ENCODE measurements around the gene ITGA8.

The ITGA8 gene

DNA sequence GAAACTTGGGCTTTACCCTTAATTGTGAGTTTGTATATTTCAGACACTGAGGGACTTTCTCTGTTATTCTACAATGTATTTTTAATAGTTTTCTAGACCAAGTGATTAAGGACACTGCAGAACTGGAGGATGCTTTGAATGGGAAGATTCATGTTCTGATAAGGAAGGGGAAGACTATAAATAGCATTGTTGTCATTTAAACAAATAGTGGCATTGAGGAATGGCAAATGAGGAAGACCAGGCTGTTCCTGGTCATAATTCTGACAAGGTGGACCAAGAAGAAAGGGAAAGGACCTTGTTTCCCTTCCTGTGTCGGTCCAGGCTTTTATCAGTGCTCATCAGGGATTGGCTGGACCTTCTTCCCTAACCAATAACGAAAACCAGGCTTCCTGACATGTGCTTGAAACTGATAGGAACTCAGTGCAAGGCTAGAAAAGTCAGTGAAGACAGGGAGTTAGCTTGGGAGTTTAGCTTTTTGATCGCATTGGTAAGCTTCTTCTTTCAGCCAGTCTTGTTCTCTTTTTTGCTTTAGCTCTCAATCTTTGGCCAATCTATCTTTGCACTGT lies 116.2 kb downstream of the ITGA8 start:
- in situ Hi-C loops (cut with MboI; ENCODE audit: low pct_unique_long_range_greater_than_20kb, low sequenced_read_pairs, unreplicated experiment) = no loop called here
- no peak for DNase-seq (ENCODE audit: low spot score)
- no peak for TF ChIP-seq CTCF (IDR thresholded peaks at IDR 0.05; ENCODE audit: extremely low read depth, insufficient read depth, missing control alignments)

DNA sequence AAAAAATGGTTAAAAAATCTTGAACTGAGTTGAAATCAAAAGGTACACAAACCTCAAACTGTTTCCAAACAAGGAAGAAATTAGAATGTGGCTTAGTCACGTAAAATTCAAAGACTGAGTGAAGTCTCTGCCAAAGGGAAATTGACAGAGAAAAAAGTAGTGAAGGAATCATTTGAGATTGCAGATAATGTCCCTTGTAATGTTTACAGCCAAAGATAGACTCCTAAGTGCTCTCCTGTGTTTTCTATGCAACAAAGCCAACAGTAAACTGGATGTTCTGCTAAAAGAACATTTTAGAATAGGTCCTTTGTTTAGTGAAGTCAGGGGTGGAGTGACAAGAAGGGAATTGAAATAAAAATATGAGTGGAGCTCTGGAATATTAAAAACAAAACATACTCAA lies 117.9 kb downstream of the ITGA8 start:
- TF ChIP-seq CTCF (IDR thresholded peaks at IDR 0.05; ENCODE audit: extremely low read depth, insufficient read depth, missing control alignments) = no peak
- DNase-seq (ENCODE audit: low spot score) = no peak
- in situ Hi-C loops (cut with MboI; ENCODE audit: low pct_unique_long_range_greater_than_20kb, low sequenced_read_pairs, unreplicated experiment) = no loop called here

DNA sequence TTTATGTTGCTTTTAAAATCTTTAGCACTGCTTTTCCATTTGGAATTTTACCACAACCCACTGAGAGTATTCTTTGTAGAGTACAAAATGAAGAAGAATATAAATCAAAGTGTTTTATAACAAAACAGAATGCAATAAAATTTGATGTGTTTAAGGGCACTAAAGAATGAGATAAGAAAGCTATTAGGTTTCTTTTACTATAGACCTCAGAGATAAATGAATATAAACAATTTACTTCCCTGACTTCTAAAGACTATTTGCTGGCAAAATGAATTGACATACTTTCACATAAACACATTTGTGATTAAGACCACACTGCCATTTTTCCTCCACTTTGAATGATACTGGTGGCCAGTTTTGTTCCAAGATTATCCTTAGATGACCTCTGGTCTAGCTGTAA lies 124.5 kb downstream of the ITGA8 start:
- no peak for DNase-seq (ENCODE audit: low spot score)
- no peak for TF ChIP-seq CTCF (IDR thresholded peaks at IDR 0.05; ENCODE audit: extremely low read depth, insufficient read depth, missing control alignments)
- in situ Hi-C loops (cut with MboI; ENCODE audit: low pct_unique_long_range_greater_than_20kb, low sequenced_read_pairs, unreplicated experiment) = no loop called here

DNA sequence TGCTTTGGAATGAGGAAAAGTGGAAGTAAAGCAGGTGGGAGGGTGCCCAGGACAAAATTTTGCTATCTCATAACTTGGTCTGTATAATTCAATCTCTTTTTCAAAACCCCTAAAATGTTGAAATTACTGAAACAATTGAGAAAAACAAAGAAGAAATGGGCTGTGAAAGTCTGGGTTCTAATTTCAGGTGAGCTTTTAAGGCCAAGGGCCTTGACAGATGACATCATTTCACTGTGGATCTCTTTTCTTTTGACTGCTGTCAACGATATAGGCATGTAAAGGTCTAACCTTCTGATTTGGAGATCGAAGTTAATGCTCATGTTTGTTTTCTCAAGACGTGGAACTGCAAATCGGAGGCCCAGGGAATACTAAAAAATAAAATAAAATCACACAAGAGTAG lies 127.8 kb downstream of the ITGA8 start:
- in situ Hi-C loops (cut with MboI; ENCODE audit: low pct_unique_long_range_greater_than_20kb, low sequenced_read_pairs, unreplicated experiment) = no loop called here
- TF ChIP-seq CTCF (IDR thresholded peaks at IDR 0.05; ENCODE audit: extremely low read depth, insufficient read depth, missing control alignments) = no peak

DNA sequence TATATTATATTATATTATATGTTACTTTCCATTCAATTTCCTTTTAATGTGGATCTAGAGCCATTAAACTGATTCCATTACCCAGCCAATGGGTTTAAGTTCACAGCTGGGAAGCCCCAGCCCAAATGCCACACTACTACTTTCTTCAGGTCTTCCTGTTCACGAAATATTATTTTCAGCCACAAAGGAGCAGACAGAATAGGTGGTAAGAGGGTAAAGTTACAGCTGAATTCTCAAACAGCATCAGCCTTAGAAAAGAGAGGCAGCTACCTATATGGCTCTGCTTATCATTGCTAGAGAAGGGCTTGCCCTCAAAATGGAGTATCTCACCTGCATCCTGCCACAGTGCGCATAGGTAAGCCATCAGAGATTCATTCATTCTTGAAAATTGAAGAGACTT lies 128.3 kb downstream of the ITGA8 start:
- no peak for TF ChIP-seq CTCF (IDR thresholded peaks at IDR 0.05; ENCODE audit: extremely low read depth, insufficient read depth, missing control alignments)
- in situ Hi-C loops (cut with MboI; ENCODE audit: low pct_unique_long_range_greater_than_20kb, low sequenced_read_pairs, unreplicated experiment) = no loop called here
- DNase-seq (ENCODE audit: low spot score) = no peak

More for the DNA sequence above, 127.8 kb downstream of the ITGA8 start:
- DNase-seq (ENCODE audit: low spot score) = no peak

- TF ChIP-seq CTCF (IDR thresholded peaks at IDR 0.05; ENCODE audit: extremely low read depth, insufficient read depth, missing control alignments) = no peak
- in situ Hi-C loops (cut with MboI; ENCODE audit: low pct_unique_long_range_greater_than_20kb, low sequenced_read_pairs, unreplicated experiment) = no loop called here
- no peak for DNase-seq (ENCODE audit: low spot score)
Observed at GRCh38 chr10:15588635-15589508, 130.8 kb downstream of the ITGA8 start.

Measured in GM13977 (cell line).